Endothelial cell of umbilical vein (primary cell): ENCODE data around the gene HIPK4. TPM values are rescaled to one million over a fixed set of nuclear protein-coding genes. Genes with fewer than 3 reads are reported as not detected.

Experiments
- BruUV-seq: library from RNA; stranded (reverse); fragments of 400-500 nt; replicated peaks from 2 replicates; lab custom pipeline; 2021; lab: Mats Ljungman, UMichigan
- CTCF ChIA-PET: fragments of 300-600, 350-600 bp; sonication (Branson Sonifier 250); formaldehyde crosslinking; loops from one replicate; lab custom pipeline; 2021; ENCODE audit warnings: antibody characterized with exemption, inconsistent platforms; lab: Charles Lee
- POLR2A ChIA-PET: fragments of 300-600, 350-600 bp; sonication (Branson Sonifier 250); formaldehyde crosslinking; loops from one replicate; lab custom pipeline; 2021; ENCODE audit warnings: antibody characterized with exemption, inconsistent platforms; lab: Charles Lee
- DNase-seq: peaks from one replicate; pipeline ENCODE4 v3.0.0-alpha.2; 2011; ENCODE audit warnings: low read depth, low spot score
- FAIRE-seq: peaks from 2 replicates; lab custom pipeline; 2011; peaks lifted over from hg19 to GRCh38; lab: Jason Lieb, UNC
- H2AFZ ChIP-seq: 2 replicates; pipeline ENCODE4 v1.6.0; 2012; ENCODE audit warnings: low read depth, low read length, control low read depth, inconsistent platforms
- H3K27ac ChIP-seq: 2 replicates; pipeline ENCODE4 v1.5.1; 2011; ENCODE audit warnings: low read depth, mild to moderate bottlenecking, control low read depth, low read length, moderate library complexity; ENCODE audit not compliant: insufficient read depth
- H3K27me3 ChIP-seq, 2 experiments: 2 replicates each; pipeline versions ENCODE4 v1.6.0 to v1.6.1; 2011; ENCODE audit warnings: low read length in 2 of 2, mixed read lengths in 1 of 2; ENCODE audit not compliant: control insufficient read depth in 2 of 2, insufficient read depth in 2 of 2
- H3K36me3 ChIP-seq, 2 experiments: 2 replicates in 1 of 2; 3 replicates in 1 of 2; pipeline ENCODE4 v1.5.1; 2011; ENCODE audit warnings: low read length in 2 of 2, mild to moderate bottlenecking in 1 of 2, moderate library complexity in 1 of 2; ENCODE audit not compliant: control insufficient read depth in 2 of 2, insufficient read depth in 2 of 2; ENCODE audit errors: extremely low read depth in 1 of 2
- H3K4me1 ChIP-seq: 3 replicates; pipeline ENCODE4 v1.5.1; 2011; ENCODE audit warnings: mild to moderate bottlenecking, low read length; ENCODE audit not compliant: control insufficient read depth, insufficient read depth; ENCODE audit errors: extremely low read depth
- H3K4me2 ChIP-seq: 2 replicates; pipeline ENCODE4 v1.6.1; 2011; ENCODE audit warnings: low read length, control low read depth, mixed read lengths; ENCODE audit not compliant: insufficient read depth
- H3K4me3 ChIP-seq, 3 experiments: fragments of 200-600 bp in 1 of 3; sonication (generic), shearing (Covaris generic) in 1 of 3; replicated peaks in 1 of 3; 2 replicates each; pipeline ENCODE4 v1.5.1; 2011 to 2016; ENCODE audit warnings: control low read depth in 3 of 3, low read length in 3 of 3, mild to moderate bottlenecking in 2 of 3, inconsistent platforms in 1 of 3, low read depth in 1 of 3, moderate library complexity in 1 of 3; ENCODE audit not compliant: insufficient read depth in 1 of 3
- H3K79me2 ChIP-seq: 2 replicates; pipeline ENCODE4 v1.6.0; 2012; ENCODE audit warnings: low read length, inconsistent platforms; ENCODE audit not compliant: control insufficient read depth, insufficient read depth
- H3K9ac ChIP-seq: replicated peaks from 2 replicates; pipeline ENCODE3; 2011; ENCODE audit warnings: low read length, control low read depth; ENCODE audit not compliant: insufficient read depth; ENCODE audit errors: extremely low read depth
- H3K9me1 ChIP-seq: replicated peaks from 3 replicates; pipeline ENCODE4 v1.6.0; 2011; ENCODE audit warnings: mild to moderate bottlenecking, low read length; ENCODE audit not compliant: control insufficient read depth, insufficient read depth; ENCODE audit errors: extremely low read depth
- H3K9me3 ChIP-seq: replicated peaks from 2 replicates; pipeline ENCODE4 v1.5.1; 2012; ENCODE audit warnings: low read length, inconsistent platforms; ENCODE audit not compliant: control insufficient read depth, insufficient read depth
- H4K20me1 ChIP-seq: replicated peaks from 2 replicates; pipeline ENCODE3; 2011; ENCODE audit warnings: mild to moderate bottlenecking, low read length; ENCODE audit not compliant: control insufficient read depth, insufficient read depth; ENCODE audit errors: extremely low read depth
- CTCF ChIP-seq, 2 donors: IDR thresholded peaks; 1 replicate in 1 of 2; 2 replicates in 1 of 2; pipeline ENCODE4 v1.5.1; 2011; ENCODE audit warnings: low read length in 2 of 2, mild to moderate bottlenecking in 2 of 2, moderate library complexity in 2 of 2, control low read depth in 1 of 2, inconsistent platforms in 1 of 2, low read depth in 1 of 2; ENCODE audit not compliant: insufficient read depth in 1 of 2; ENCODE audit errors: extremely low read depth in 1 of 2
- EZH2 ChIP-seq: IDR thresholded peaks from 2 replicates; pipeline ENCODE4 v1.6.1; 2012; ENCODE audit warnings: borderline replicate concordance, low read depth, mild to moderate bottlenecking, moderate library complexity, low read length, inconsistent platforms; ENCODE audit not compliant: severe bottlenecking
- FOS ChIP-seq: IDR thresholded peaks from 2 replicates; pipeline ENCODE4 v1.6.1; 2011; ENCODE audit warnings: mild to moderate bottlenecking, low read length, moderate library complexity, borderline replicate concordance; ENCODE audit not compliant: insufficient read depth
- GATA2 ChIP-seq: IDR thresholded peaks from 2 replicates; pipeline ENCODE4 v1.7.0; 2011; ENCODE audit warnings: low read depth, mild to moderate bottlenecking, moderate library complexity, mixed read lengths, low read length; ENCODE audit not compliant: insufficient read length, insufficient read depth
- JUN ChIP-seq: IDR thresholded peaks from 2 replicates; pipeline ENCODE4 v1.6.1; 2011; ENCODE audit warnings: borderline replicate concordance, low read depth; ENCODE audit not compliant: insufficient read length, insufficient read depth
- MAX ChIP-seq: IDR thresholded peaks from 2 replicates; pipeline ENCODE4 v1.6.1; 2011; ENCODE audit not compliant: insufficient read depth, insufficient read length
- MYC ChIP-seq: IDR thresholded peaks from one replicate; pipeline ENCODE4 v1.6.1; 2011; ENCODE audit warnings: mild to moderate bottlenecking, low read depth, low read length
- POLR2A ChIP-seq: IDR thresholded peaks from 2 replicates; pipeline ENCODE4 v1.6.1; 2012; ENCODE audit warnings: low read depth, mild to moderate bottlenecking, control low read depth, low read length
- POLR2AphosphoS5 ChIP-seq: IDR thresholded peaks from 2 replicates; pipeline ENCODE4 v1.6.1; 2012; ENCODE audit warnings: low read depth, mild to moderate bottlenecking, control low read depth, low read length, moderate library complexity; ENCODE audit not compliant: insufficient read depth
- dilution Hi-C: fragments of 300-500 bp; cut with MboI; formaldehyde crosslinking; loops from one replicate; pipeline ENCODE4 v1.15.0; 2019; ENCODE audit warnings: low sequenced_read_pairs; ENCODE audit not compliant: extremely low pct_ligation_motif_present
- intact Hi-C: fragments of 100-400 bp; cut with micrococcal nuclease; formaldehyde crosslinking; loops from one replicate; pipeline ENCODE4 v1.10.0; 2022
- polyA plus RNA-seq, 4 experiments: library from polyadenylated mRNA; depleted of rRNA in 3 of 4; stranded (reverse) in 3 of 4; unstranded in 1 of 4; fragments of >200 nt; gene quantifications; 2 replicates each; pipeline versions ENCODE4 v1.2.1 to v1.2.3, GENCODE V29; 2011 to 2012; ENCODE audit warnings: missing spikeins in 1 of 4
- total RNA-seq: library from RNA; stranded (reverse); gene quantifications from 2 replicates; pipeline ENCODE4 v1.2.3, GENCODE V29; 2021

Gene HIPK4
- total and polyA plus RNA-seq, 2 donors (not counting 3 experiments of a cell fraction or from before 2014, with no cell fraction given), result 0.12 TPM; not detected in 1

GRCh38 chr19:40416918-40417642 is 27.1 kb upstream of the HIPK4 start:
- dilution Hi-C loops (no loop called here), intact Hi-C loops (no loop called here)
- DNase-seq (no peak), FAIRE-seq (peak; percentile 75)
- Histone ChIP-seq H3K27ac (peak overlapping the region; percentile 13), H3K9me3 (no peaks in the 10 kb centered on the region), H3K4me2 (no peak overlapping the region), H3K36me3 (no peaks in the 10 kb centered on the region), H3K9ac (peak overlapping the region; percentile 8), H3K4me3 (no peak overlapping the region), H3K9me1 (no peaks in the 10 kb centered on the region), H3K27me3 (no peaks in the 10 kb centered on the region), H4K20me1 (no peaks in the 10 kb centered on the region), H2AFZ (peak overlapping the region; percentile 90), H3K4me1 (peaks cover 17% of the 10 kb centered on the region), H3K79me2 (no peaks in the 10 kb centered on the region)
- POLR2A ChIA-PET, result no interaction called here
- TF ChIP-seq POLR2AphosphoS5, result peak; percentile 41
- TF ChIP-seq FOS, result peak; percentile 17
- peak; percentile 13 for TF ChIP-seq JUN
- TF ChIP-seq MAX, result no peak
- BruUV-seq, result no TSS peak
- CTCF ChIA-PET, result interaction anchor here (0.7 to 1.2 kb wide), 3 partner anchors 11 to 112 kb away, joined by 3 to 6 read pairs (median 3); no protein-coding TSS in a partner anchor

GRCh38 chr19:40415768-40416167 is 25.8 kb upstream of the HIPK4 start:
- Histone ChIP-seq H3K36me3 (no peaks in the 10 kb centered on the region), H3K4me1 (peaks cover 11% of the 10 kb centered on the region), H3K9ac (no peak overlapping the region), H3K4me3 (no peak overlapping the region), H3K27me3 (no peaks in the 10 kb centered on the region), H3K9me1 (no peaks in the 10 kb centered on the region), H3K9me3 (no peaks in the 10 kb centered on the region), H3K27ac (no peak overlapping the region), H4K20me1 (no peaks in the 10 kb centered on the region), H2AFZ (no peak overlapping the region), H3K79me2 (no peaks in the 10 kb centered on the region), H3K4me2 (no peak overlapping the region)
- ChIA-PET CTCF (interaction anchor here (1.2 to 1.8 kb wide), 3 partner anchors 10 to 219 kb away, joined by 3 to 5 read pairs (median 4); no protein-coding TSS in a partner anchor), POLR2A (no interaction called here)
- no peak for TF ChIP-seq FOS
- TF ChIP-seq CTCF (IDR thresholded peaks at IDR 0.05; ENCODE audit: extremely low read depth in 1 of 2, insufficient read depth in 1 of 2, low read depth in 1 of 2, low read length in 2 of 2), result no peak
- TF ChIP-seq EZH2, result no peak
- no peak for TF ChIP-seq POLR2AphosphoS5
- no peak for TF ChIP-seq JUN
- no peak for TF ChIP-seq MYC
- no peak for TF ChIP-seq POLR2A
- no peak for TF ChIP-seq GATA2
- TF ChIP-seq MAX, result no peak
- DNase-seq (no peak), FAIRE-seq (no peak)
- BruUV-seq, result no TSS peak
- dilution Hi-C loops (no loop called here), intact Hi-C loops (no loop called here)
